Endothelial cell of umbilical vein (primary cell): Measurements from ENCODE around the gene RECQL.

Experiments used
- EZH2 ChIP-seq: IDR thresholded peaks from 2 replicates; pipeline ENCODE4 v1.6.1; 2012; ENCODE audit warnings: borderline replicate concordance, low read depth, mild to moderate bottlenecking, moderate library complexity, low read length, inconsistent platforms; ENCODE audit not compliant: severe bottlenecking
- POLR2A ChIP-seq: IDR thresholded peaks from 2 replicates; pipeline ENCODE4 v1.6.1; 2012; ENCODE audit warnings: low read depth, mild to moderate bottlenecking, control low read depth, low read length

- TF ChIP-seq EZH2 (no peak), POLR2A (no peak)
Observed at GRCh38 chr12:21499765-21500164, 1.7 kb downstream of the RECQL start.
